Measurements from ENCODE around the gene GPR25.

GPR25 gene, protein sequence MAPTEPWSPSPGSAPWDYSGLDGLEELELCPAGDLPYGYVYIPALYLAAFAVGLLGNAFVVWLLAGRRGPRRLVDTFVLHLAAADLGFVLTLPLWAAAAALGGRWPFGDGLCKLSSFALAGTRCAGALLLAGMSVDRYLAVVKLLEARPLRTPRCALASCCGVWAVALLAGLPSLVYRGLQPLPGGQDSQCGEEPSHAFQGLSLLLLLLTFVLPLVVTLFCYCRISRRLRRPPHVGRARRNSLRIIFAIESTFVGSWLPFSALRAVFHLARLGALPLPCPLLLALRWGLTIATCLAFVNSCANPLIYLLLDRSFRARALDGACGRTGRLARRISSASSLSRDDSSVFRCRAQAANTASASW

GRCh38 chr1:200872446-200873115 lies at the start of gene GPR25:
GPR25 (plus strand) TSS chr1:200872981; CDS start chr1:200873038, 57 bp downstream.
- DNase-seq (ENCODE audit: low read depth in 1 of 2, low spot score in 1 of 2) = no peak

DNA sequence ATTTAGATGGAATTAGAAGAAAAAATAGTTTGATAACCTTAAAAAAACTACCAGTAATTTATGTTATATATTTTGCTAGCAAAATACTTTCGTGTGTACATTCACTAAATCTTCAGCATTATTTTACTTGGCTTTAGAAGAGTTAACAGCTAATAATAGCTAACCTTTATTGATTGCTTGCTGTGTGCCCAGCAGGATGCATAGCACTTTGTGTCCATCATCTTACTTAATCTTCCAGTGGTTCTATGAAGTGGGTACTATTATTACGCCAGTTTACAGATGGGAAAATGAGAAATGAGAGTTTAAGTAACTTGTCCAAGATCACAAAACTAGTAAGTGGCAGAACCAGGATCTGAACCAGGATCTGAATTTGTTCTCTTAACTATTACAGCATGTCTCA lies 41.7 kb upstream of the GPR25 start:
- no peak for DNase-seq (ENCODE audit: low read depth in 1 of 2, low spot score in 1 of 2)

GRCh38 chr1:200834383-200834782 lies 38.4 kb upstream of the GPR25 start:
- DNase-seq (ENCODE audit: low read depth in 1 of 2, low spot score in 1 of 2) = no peak

DNA sequence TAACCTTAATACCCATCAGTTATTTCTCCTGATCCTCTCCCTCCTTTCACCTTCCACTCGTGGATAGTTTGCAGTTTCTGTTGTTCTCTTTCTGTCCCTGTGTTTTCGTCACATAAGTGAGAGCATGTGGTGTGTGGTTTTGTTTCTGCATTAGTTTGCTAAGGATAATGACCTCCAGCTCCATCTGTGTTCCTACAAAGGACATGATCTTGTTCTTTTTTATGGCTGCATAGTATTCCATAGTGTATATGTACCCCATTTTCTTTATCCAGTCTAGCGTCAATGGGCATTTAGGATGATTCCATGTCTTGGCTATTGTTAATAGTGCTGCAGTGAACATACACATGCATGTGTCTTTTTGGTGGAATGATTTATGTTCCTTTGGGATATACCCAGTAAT lies 36.6 kb upstream of the GPR25 start:
- DNase-seq (ENCODE audit: low read depth in 1 of 2, low spot score in 1 of 2) = no peak

- DNase-seq (ENCODE audit: low read depth in 1 of 2, low spot score in 1 of 2) = no peak
These were observed 34.7 kb upstream of the GPR25 start for GRCh38 chr1:200837931-200838571.

DNA sequence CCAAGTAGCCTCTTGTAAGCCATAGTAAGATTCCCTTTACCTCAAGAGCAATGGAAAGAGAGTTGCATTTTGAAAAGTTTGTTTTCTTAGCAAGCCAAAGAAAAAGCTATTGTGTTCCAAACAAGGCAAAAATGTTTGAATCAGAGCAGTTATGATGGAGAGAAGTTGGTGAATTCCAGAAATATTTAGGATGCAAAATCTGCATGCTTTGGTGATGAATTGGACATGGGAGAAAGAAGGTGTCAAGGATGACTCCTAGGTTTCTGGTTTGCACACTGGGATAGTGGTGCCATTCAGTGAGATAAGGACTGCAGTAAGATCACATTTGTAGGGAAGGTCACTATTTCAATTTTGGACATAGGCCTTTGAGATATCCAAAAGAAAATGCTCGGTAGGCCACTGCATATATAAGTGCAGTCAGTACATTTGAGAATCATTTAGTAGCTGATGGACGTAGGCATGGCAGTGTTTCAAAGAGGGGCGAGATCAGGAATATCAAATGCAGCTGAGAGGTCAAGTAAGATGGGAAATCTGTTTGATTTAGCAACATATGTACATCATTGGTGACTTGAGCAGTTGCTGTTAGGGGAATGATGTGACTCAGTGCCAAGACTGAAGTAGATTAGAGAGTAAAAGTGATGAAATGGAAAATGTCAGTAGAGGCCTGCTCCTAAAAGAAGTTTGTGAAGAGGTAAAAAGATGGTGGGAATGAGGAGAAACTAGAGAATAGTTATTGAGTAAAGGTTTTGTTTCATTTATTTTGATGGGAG lies 33.9 kb upstream of the GPR25 start:
- no peak for DNase-seq (ENCODE audit: low read depth in 1 of 2, low spot score in 1 of 2)

DNA sequence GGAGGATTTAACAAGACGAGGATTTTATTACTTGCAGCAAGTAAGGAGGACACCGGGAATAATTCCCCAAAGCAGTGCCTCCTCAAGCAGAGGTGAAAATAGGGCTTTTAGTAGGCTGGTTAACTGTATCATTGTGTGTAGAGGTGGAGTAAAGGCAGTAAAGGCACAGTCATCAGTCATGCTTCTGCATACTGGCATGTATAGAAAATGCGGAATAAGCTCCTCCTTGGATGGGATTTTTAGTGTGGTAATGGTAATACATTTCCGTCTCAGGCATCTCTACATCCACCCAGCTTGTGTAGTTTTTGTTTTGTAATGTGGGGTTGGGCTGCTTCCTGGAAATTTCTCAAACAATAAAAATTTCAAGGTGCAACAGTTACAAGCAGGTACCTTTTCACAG lies 27.4 kb upstream of the GPR25 start:
- no peak for DNase-seq (ENCODE audit: low read depth in 1 of 2, low spot score in 1 of 2)

DNA sequence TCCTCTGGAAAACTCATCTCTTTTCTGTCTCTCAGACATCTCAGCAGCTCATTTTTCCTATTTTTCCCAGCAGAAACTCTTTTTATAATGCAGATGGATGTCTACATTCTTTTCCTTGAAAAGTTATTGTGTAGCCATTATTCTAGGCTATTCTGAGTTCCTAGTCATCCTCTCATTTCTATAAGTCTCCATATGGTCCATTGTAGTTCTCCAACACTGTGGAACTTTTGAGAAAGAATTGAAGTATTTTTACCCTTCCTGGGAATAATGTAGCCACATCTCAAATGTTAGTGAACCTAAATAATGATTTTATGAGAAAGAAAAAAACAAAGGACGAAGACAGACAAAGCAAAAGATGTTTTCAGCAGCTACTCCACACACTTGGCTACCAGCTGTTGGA lies 26.4 kb upstream of the GPR25 start:
- DNase-seq (ENCODE audit: low read depth in 1 of 2, low spot score in 1 of 2) = no peak

DNA sequence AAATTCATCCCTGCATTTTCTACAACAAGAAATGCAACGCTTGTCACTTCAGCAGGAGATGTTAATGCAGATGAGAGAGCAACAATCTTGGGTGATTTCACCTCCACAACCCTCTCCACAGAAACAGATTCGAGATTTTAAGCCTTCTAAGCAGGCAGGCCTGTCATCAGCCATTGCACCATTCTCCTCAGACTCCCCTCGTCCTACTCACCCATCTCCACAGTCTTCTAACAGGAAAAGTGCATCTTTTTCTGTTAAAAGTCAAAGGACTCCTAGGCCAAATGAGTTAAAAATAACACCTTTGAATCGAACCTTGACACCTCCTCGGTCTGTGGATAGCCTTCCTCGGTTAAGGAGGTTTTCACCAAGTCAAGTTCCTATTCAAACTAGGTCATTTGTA lies 23.4 kb upstream of the GPR25 start:
- no peak for DNase-seq (ENCODE audit: low read depth in 1 of 2, low spot score in 1 of 2)

DNA sequence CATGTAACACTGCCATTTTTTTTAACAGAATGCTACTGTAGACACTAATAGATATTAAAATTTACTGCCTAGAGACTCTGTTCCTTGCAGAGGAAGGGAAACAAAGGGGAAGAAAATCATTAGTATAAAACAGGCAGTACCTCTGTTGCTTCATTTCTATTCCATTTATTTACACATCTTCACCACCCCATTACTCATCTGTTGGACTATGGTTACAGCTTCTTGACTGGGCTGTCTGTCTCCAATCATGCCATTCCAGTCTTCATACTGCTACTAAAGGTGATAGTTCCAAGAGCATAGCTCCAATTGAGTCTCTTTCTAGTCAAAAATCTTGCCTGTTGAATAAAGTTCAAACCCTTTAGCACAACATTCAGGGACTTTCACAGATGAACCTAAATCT lies 22.2 kb upstream of the GPR25 start:
- DNase-seq (ENCODE audit: low read depth in 1 of 2, low spot score in 1 of 2) = no peak

GRCh38 chr1:200856716-200857357 lies 15.9 kb upstream of the GPR25 start:
- no peak for DNase-seq (ENCODE audit: low read depth in 1 of 2, low spot score in 1 of 2)

- no peak for DNase-seq (ENCODE audit: low read depth in 1 of 2, low spot score in 1 of 2)
These were observed 15.0 kb upstream of the GPR25 start for GRCh38 chr1:200857804-200858203.

DNA sequence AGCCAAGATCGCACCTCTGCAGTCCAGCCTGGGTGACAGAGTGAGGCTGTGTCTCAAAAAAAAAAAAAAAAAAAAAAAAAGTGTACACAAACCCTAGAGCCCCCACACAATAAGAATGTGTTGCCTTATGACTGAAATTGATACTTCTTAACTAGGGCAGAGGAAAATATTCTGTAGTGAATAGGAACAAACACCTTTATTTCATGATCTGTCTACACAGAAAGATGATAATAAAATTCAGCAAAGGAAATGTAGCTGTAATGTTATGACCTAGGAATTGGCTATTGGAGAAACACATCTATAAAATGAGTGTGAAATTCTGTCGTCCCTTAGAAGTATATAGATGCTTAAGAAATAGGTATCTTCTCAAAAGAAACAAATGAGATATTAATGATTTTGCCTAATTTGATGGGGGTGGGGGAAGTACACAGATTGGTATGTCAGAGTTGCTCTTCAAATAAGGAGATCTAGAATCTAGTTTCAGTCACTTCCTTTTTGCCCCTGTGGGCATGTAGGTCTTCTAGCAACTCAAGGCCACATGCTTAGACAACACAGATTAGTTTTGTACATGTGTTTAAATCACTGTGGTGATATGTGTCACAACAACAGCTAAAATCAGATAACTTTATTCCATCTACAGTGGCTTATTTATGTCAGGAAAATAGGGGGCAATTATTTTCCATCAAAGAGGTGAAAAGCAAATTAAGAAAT lies 10.7 kb upstream of the GPR25 start:
- no peak for DNase-seq (ENCODE audit: low read depth in 1 of 2, low spot score in 1 of 2)

DNA sequence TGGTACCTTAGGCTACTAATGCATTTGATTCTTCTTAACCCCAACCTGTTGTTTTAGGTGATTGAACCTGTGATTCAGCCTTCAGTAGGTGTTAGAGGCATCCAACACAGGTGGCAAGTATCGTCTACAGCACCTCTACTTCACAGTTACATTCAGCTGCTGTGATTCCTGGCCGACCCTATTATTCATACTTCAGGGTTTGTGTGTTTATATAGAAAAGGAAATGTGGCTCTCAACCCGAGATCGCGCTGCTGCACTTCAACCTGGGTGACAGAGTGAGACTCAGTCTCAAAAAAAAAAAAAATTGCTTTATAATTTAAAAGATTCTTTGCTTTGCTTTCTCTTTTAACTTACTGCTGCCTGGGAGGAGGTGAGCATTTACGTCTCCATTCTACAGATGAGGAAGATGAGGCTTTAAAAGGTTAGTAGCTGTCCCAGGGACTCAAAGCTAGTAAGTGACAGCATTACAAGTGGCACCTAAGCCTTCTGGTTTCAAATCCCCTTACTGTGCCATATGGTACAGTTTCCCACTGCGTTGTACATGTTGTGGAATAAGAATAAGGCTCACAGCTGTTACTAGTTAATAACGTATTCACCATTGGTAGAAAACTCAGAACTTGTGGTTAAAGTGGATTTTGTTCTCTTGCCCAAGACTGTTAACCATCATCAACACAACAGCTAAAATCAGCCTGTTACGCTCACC lies 9.9 kb upstream of the GPR25 start:
- DNase-seq (ENCODE audit: low read depth in 1 of 2, low spot score in 1 of 2) = no peak

DNA sequence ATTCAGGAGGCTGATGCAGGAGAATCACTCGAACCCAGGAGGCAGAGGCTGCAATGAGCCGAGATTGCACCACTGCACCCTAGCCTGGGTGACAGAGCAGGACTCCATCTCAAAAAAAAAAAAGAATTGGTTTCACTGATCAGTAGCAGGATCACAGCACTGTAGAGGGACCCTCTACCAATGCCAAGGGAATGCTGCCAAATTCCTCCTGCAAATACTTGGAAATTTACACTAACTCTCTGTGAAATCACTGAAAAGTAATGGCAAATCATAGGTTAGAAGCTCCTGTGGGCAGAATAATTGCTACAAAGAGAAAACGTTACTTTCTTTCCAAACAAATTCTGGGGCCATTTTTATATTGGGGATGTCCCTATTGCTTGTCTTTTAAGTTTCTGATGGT lies 6.7 kb upstream of the GPR25 start:
- no peak for DNase-seq (ENCODE audit: low read depth in 1 of 2, low spot score in 1 of 2)

- DNase-seq (ENCODE audit: low read depth in 1 of 2, low spot score in 1 of 2) = no peak
These were observed 6.3 kb upstream of the GPR25 start for GRCh38 chr1:200866521-200866920.

- DNase-seq (ENCODE audit: low read depth in 1 of 2, low spot score in 1 of 2) = no peak
These were observed 5.6 kb upstream of the GPR25 start for GRCh38 chr1:200867018-200867811.

DNA sequence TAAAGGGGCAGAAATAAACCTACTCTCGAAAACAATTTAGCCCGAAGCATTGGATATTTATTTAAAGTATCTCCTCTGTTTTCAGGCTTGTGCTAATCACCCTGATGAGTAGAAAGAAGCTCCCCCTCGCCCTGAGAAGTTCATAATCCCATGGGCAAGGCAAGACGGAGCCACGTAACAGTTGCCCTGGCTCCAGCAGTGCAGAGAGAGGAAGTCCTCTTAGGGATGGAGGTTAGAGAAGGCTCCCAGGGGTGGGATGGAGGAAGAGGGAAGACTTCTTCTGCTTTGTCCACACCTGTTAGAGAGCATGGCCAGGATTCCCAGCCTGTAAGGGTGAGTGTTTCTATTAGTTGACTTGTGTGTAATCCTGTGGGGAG lies 3.4 kb upstream of the GPR25 start:
- no peak for DNase-seq (ENCODE audit: low read depth in 1 of 2, low spot score in 1 of 2)

DNA sequence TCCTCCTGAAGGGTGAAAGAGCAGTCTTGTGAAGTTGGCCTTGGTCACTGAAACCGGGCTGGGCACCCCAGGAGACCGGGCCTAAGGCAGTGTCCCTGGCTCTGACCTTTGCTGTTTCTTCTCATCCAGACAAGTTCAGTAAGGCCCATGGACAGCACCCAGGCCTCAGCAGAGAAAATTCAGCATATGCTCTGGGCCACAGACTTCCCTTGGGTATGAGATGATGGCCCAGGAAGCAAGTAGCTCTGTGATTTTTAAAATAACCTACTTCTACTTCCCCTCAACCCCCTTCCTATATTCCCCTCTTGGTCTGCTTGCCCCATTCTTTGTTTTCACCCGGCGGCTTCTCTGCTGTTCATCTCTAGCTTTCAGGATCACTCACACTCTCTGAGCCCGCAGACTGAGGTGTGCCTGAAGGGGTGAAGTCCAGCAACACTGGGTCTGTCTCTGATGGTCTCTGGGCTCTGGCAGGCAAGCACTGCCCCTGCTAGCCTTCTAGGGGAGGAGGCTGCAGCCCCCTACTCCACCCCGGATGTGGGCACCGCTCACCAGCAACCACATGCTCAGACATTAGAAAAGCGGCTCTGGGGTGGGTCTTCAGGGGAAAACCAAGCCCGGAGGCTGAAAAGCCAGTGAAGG lies 2.9 kb upstream of the GPR25 start:
- no peak for DNase-seq (ENCODE audit: low read depth in 1 of 2, low spot score in 1 of 2)

All from activated T-helper 1 cell treated with anti-CD3 and anti-CD28 coated beads, Interleukin-2, amount 50 U/mL, for 16 hours (primary cell).